A549 (cell line): Measurements from ENCODE around the gene NPLOC4. TPM values are rescaled to one million over a fixed set of nuclear protein-coding genes. Genes with fewer than 3 reads are reported as not detected.

Experiments
- BHLHE40 ChIP-seq: IDR thresholded peaks from 2 replicates; pipeline ENCODE4 v1.6.1; 2012; ENCODE audit warnings: low read depth, low read length, inconsistent platforms
- CBX8 ChIP-seq: fragments of 200-600 bp; sonication (generic); IDR thresholded peaks from 2 replicates; pipeline ENCODE4 v1.6.1; 2016
- CHD2 ChIP-seq: fragments of 150-350 bp; IDR thresholded peaks from 2 replicates; pipeline ENCODE4 v1.6.1; 2014; ENCODE audit warnings: low read length; ENCODE audit not compliant: partially characterized antibody
- CHD4 ChIP-seq: fragments of 200-600 bp; sonication (generic); IDR thresholded peaks from 2 replicates; pipeline ENCODE4 v1.6.1; 2016; ENCODE audit warnings: antibody characterized with exemption, mild to moderate bottlenecking, borderline replicate concordance
- EP300 ChIP-seq, 2 experiments: fragments of >200 bp; sonication (Bioruptor Twin); formaldehyde crosslinking; IDR thresholded peaks; 2 replicates in 1 of 2; 3 replicates in 1 of 2; pipeline ENCODE4 v1.6.1; 2016 to 2017
- ESRRA ChIP-seq: fragments of 150-350 bp; IDR thresholded peaks from 2 replicates; pipeline ENCODE4 v1.6.1; 2014; ENCODE audit warnings: mild to moderate bottlenecking, low read length, borderline replicate concordance
- FOXS1 ChIP-seq: fragments of 250-450 bp; sonication (Bioruptor Pico); IDR thresholded peaks from 2 replicates; pipeline ENCODE4 v1.5.0; 2020; ENCODE audit warnings: mild to moderate bottlenecking, moderate library complexity
- GATA3 ChIP-seq: IDR thresholded peaks from 2 replicates; pipeline ENCODE4 v1.6.1; 2012; ENCODE audit warnings: borderline replicate concordance
- HDAC2 ChIP-seq: fragments of 200-600 bp; sonication (generic); IDR thresholded peaks from 2 replicates; pipeline ENCODE4 v1.6.1; 2016
- HOXB13 ChIP-seq: fragments of 250-450 bp; sonication (Bioruptor Pico); IDR thresholded peaks from 2 replicates; pipeline ENCODE4 v1.5.0; 2020; ENCODE audit warnings: low read depth, mild to moderate bottlenecking, moderate library complexity
- HOXB5 ChIP-seq: fragments of 250-450 bp; sonication (Bioruptor Pico); IDR thresholded peaks from 2 replicates; pipeline ENCODE4 v1.5.0; 2020; ENCODE audit warnings: mild to moderate bottlenecking, moderate library complexity
- JUNB ChIP-seq: fragments of >200 bp; sonication (Bioruptor Twin); formaldehyde crosslinking; IDR thresholded peaks from 2 replicates; pipeline ENCODE4 v1.6.1; 2016
- KDM1A ChIP-seq: fragments of 200-600 bp; sonication (generic); IDR thresholded peaks from 2 replicates; pipeline ENCODE4 v1.6.1; 2016; ENCODE audit warnings: low read depth, mild to moderate bottlenecking
- MAFK ChIP-seq: fragments of 450-650 bp; IDR thresholded peaks from 2 replicates; pipeline ENCODE4 v1.6.1; 2014; ENCODE audit not compliant: partially characterized antibody
- MYC ChIP-seq: IDR thresholded peaks from 2 replicates; pipeline ENCODE4 v1.6.1; 2012; ENCODE audit warnings: mild to moderate bottlenecking, inconsistent platforms, low read length, improper control_type of control experiment, borderline replicate concordance
- NFE2L2 ChIP-seq: fragments of 150-350 bp; conservative IDR thresholded peaks from 2 replicates; pipeline ENCODE4 v1.6.1; 2014; ENCODE audit warnings: low read length
- POLR2A ChIP-seq: IDR thresholded peaks from 2 replicates; pipeline ENCODE4 v1.6.1; 2012; ENCODE audit warnings: mild to moderate bottlenecking, low read length
- RAD21 ChIP-seq, 2 experiments: fragments of >200 bp in 1 of 2; sonication (Bioruptor Twin) in 1 of 2; formaldehyde crosslinking in 1 of 2; IDR thresholded peaks in 1 of 2; conservative IDR thresholded peaks in 1 of 2; 2 replicates in 1 of 2; 3 replicates in 1 of 2; pipeline ENCODE4 v1.6.1; 2012 to 2018; ENCODE audit warnings: inconsistent platforms in 1 of 2
- RNF2 ChIP-seq: fragments of 200-600 bp; sonication (generic); IDR thresholded peaks from 2 replicates; pipeline ENCODE4 v1.6.1; 2016; ENCODE audit warnings: low read depth, mild to moderate bottlenecking, antibody characterized with exemption, moderate library complexity, borderline replicate concordance
- TP53 ChIP-seq: fragments of 250-450 bp; sonication (Bioruptor Pico); IDR thresholded peaks from 2 replicates; pipeline ENCODE4 v1.5.0; 2021; ENCODE audit warnings: mild to moderate bottlenecking, moderate library complexity
- ZC3H11A ChIP-seq: fragments of 450-650 bp; IDR thresholded peaks from 2 replicates; pipeline ENCODE4 v1.6.1; 2014; ENCODE audit warnings: antibody characterized with exemption, mild to moderate bottlenecking
- ZFP36 ChIP-seq: fragments of 450-650 bp; IDR thresholded peaks from 2 replicates; pipeline ENCODE4 v1.6.1; 2014; ENCODE audit warnings: borderline replicate concordance; ENCODE audit not compliant: partially characterized antibody
- ZNF302 ChIP-seq: fragments of 250-450 bp; sonication (Bioruptor Pico); IDR thresholded peaks from 2 replicates; pipeline ENCODE4 v1.9.0; 2021; ENCODE audit warnings: inconsistent platforms, mild to moderate bottlenecking, moderate library complexity
- ZSCAN20 ChIP-seq: fragments of 250-450 bp; sonication (Bioruptor Pico); IDR thresholded peaks from 2 replicates; pipeline ENCODE4 v1.8.0; 2022; ENCODE audit warnings: mild to moderate bottlenecking, moderate library complexity
- polyA plus RNA-seq, 4 experiments: library from polyadenylated mRNA; depleted of rRNA in 3 of 4; stranded (reverse); fragments of >200 nt; fragmentation: RNase III in 1 of 4; extraction: RNeasy Plus Mini Kit Qiagen cat#74134 plus additional on column Dnase treatment in 1 of 4; gene quantifications; 2 replicates in 3 of 4; 3 replicates in 1 of 4; pipeline ENCODE4 v1.2.3, GENCODE V29; 2011 to 2017
- TF ChIP-seq, protein P1 (sequence below): IDR thresholded peaks from 2 replicates; pipeline ENCODE4 v1.6.1; 2012
- TF ChIP-seq, protein P2 (sequence below): fragments of >200 bp; sonication (Bioruptor Twin); formaldehyde crosslinking; IDR thresholded peaks from 3 replicates; pipeline ENCODE4 v1.6.1; 2016
- TF ChIP-seq, protein P3 (sequence below): fragments of >200 bp; sonication (Bioruptor Twin); formaldehyde crosslinking; IDR thresholded peaks from 3 replicates; pipeline ENCODE4 v1.5.1; 2016
- TF ChIP-seq, protein P4 (sequence below): fragments of 250-450 bp; sonication (Bioruptor Pico); IDR thresholded peaks from 2 replicates; pipeline ENCODE4 v1.5.0; 2021; ENCODE audit warnings: mild to moderate bottlenecking, moderate library complexity, borderline replicate concordance
- TF ChIP-seq, protein P5 (sequence below): fragments of >200 bp; sonication (Bioruptor Twin); formaldehyde crosslinking; IDR thresholded peaks from 2 replicates; pipeline ENCODE4 v1.6.1; 2016
- TF ChIP-seq, protein P6 (sequence below): IDR thresholded peaks from 2 replicates; pipeline ENCODE4 v1.6.1; 2012
- TF ChIP-seq, protein P7 (sequence below): IDR thresholded peaks from 2 replicates; pipeline ENCODE4 v1.6.1; 2012; ENCODE audit warnings: low read depth, borderline replicate concordance
- TF ChIP-seq, protein P8 (sequence below): fragments of 250-450 bp; sonication (Bioruptor Pico); IDR thresholded peaks from 2 replicates; pipeline ENCODE4 v1.5.0; 2020; ENCODE audit warnings: low read depth, mild to moderate bottlenecking, moderate library complexity
- TF ChIP-seq, protein P9 (sequence below): fragments of 150-350 bp; IDR thresholded peaks from 2 replicates; pipeline ENCODE4 v1.6.1; 2014; ENCODE audit warnings: low read depth, mild to moderate bottlenecking, low read length

The NPLOC4 gene
- polyA plus RNA-seq, 2 of the 4 experiments (the other 2 are of a cell fraction), result 98.5 to 101 TPM

DNA sequence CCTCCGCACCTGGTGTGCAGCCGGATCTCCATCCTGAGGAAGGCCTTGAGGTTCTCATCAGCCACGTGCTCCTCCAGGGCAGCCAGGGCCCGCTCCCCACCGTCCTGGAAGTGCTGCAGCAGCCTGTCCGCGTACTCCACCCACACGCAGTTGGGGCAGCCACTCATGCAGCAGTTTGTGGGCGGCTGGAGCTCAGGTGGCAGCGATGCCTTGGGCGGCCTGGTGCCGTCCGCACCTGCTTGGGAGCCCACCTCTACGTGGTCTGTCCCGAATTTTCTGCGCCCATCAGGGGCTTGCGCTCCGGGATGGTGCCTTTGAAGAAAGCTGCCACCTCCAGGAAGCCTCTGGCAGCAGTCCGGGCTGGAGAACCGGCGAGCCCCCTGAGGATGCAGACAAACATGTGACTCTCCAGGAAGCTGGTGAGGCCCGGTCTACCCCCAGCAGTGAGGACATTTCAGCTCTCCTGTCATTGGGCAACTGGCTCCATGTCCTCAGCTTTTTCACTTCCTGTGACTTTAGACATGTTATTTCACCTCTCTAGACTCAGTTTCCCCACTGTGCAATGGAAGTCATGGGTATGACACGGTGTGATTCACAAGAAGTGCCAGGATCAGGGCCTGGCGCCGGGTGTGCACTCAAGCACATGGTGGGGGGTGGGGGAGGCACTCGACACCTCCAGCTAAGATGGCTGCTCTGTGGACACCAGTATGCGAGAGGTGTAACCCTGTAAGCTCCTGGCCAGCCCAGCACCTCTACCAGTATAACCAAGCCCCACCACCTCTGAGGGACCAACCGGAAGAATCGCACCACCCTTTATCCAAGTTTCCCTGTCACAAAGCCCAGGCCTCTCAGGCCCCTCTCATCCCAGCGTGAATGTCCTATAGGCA, 28.5 kb upstream of the NPLOC4 start (continued):
- TF ChIP-seq TP53 (peak; percentile 51), HOXB13 (CRISPR knock-in tag) (peak; percentile 98), RNF2 (no peak), BHLHE40 (no peak), CHD2 (peak; percentile 23), FOXS1 (peak; percentile 87), POLR2A (peak; percentile 53), MYC (peak; percentile 96; the same call in 1 of the 2 replicates), ZFP36 (no peak), ESRRA (no peak), HDAC2 (no peak), ZC3H11A (no peak; the same call in 1 of the 2 replicates), MAFK (no peak), RAD21 (conservative IDR thresholded peaks at IDR 0.05 in 1 of 2, IDR thresholded peaks at IDR 0.05 in 1 of 2) (no peak), HOXB5 (CRISPR knock-in tag) (peak; percentile 92; the same call in 1 of the 2 replicates), NFE2L2 (no peak), GATA3 (no peak), KDM1A (no peak), EP300 (IDR thresholded peaks at IDR 0.05) (no peak), CBX8 (no peak), ZNF302 (CRISPR knock-in tag) (peak; percentile 88; the same call in 1 of the 2 replicates), ZSCAN20 (CRISPR knock-in tag) (no peak), CHD4 (no peak), JUNB (no peak)
- TF ChIP-seq, protein P1, sequence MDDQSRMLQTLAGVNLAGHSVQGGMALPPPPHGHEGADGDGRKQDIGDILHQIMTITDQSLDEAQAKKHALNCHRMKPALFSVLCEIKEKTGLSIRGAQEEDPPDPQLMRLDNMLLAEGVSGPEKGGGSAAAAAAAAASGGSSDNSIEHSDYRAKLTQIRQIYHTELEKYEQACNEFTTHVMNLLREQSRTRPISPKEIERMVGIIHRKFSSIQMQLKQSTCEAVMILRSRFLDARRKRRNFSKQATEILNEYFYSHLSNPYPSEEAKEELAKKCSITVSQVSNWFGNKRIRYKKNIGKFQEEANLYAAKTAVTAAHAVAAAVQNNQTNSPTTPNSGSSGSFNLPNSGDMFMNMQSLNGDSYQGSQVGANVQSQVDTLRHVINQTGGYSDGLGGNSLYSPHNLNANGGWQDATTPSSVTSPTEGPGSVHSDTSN, result no peak
- TF ChIP-seq, protein P2, sequence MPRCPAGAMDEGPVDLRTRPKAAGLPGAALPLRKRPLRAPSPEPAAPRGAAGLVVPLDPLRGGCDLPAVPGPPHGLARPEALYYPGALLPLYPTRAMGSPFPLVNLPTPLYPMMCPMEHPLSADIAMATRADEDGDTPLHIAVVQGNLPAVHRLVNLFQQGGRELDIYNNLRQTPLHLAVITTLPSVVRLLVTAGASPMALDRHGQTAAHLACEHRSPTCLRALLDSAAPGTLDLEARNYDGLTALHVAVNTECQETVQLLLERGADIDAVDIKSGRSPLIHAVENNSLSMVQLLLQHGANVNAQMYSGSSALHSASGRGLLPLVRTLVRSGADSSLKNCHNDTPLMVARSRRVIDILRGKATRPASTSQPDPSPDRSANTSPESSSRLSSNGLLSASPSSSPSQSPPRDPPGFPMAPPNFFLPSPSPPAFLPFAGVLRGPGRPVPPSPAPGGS, result no peak
- TF ChIP-seq, protein P3, sequence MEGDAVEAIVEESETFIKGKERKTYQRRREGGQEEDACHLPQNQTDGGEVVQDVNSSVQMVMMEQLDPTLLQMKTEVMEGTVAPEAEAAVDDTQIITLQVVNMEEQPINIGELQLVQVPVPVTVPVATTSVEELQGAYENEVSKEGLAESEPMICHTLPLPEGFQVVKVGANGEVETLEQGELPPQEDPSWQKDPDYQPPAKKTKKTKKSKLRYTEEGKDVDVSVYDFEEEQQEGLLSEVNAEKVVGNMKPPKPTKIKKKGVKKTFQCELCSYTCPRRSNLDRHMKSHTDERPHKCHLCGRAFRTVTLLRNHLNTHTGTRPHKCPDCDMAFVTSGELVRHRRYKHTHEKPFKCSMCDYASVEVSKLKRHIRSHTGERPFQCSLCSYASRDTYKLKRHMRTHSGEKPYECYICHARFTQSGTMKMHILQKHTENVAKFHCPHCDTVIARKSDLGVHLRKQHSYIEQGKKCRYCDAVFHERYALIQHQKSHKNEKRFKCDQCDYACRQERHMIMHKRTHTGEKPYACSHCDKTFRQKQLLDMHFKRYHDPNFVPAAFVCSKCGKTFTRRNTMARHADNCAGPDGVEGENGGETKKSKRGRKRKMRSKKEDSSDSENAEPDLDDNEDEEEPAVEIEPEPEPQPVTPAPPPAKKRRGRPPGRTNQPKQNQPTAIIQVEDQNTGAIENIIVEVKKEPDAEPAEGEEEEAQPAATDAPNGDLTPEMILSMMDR, result no peak
- TF ChIP-seq, protein P4, sequence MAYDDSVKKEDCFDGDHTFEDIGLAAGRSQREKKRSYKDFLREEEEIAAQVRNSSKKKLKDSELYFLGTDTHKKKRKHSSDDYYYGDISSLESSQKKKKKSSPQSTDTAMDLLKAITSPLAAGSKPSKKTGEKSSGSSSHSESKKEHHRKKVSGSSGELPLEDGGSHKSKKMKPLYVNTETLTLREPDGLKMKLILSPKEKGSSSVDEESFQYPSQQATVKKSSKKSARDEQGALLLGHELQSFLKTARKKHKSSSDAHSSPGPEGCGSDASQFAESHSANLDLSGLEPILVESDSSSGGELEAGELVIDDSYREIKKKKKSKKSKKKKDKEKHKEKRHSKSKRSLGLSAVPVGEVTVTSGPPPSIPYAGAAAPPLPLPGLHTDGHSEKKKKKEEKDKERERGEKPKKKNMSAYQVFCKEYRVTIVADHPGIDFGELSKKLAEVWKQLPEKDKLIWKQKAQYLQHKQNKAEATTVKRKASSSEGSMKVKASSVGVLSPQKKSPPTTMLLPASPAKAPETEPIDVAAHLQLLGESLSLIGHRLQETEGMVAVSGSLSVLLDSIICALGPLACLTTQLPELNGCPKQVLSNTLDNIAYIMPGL (CRISPR knock-in tag), result no peak
- TF ChIP-seq, protein P5, sequence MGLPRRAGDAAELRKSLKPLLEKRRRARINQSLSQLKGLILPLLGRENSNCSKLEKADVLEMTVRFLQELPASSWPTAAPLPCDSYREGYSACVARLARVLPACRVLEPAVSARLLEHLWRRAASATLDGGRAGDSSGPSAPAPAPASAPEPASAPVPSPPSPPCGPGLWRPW, result no peak
- TF ChIP-seq, protein P6, sequence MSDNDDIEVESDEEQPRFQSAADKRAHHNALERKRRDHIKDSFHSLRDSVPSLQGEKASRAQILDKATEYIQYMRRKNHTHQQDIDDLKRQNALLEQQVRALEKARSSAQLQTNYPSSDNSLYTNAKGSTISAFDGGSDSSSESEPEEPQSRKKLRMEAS, result peak; percentile 100
- TF ChIP-seq, protein P7, sequence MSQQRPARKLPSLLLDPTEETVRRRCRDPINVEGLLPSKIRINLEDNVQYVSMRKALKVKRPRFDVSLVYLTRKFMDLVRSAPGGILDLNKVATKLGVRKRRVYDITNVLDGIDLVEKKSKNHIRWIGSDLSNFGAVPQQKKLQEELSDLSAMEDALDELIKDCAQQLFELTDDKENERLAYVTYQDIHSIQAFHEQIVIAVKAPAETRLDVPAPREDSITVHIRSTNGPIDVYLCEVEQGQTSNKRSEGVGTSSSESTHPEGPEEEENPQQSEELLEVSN, result peak; percentile 97
- TF ChIP-seq, protein P8, sequence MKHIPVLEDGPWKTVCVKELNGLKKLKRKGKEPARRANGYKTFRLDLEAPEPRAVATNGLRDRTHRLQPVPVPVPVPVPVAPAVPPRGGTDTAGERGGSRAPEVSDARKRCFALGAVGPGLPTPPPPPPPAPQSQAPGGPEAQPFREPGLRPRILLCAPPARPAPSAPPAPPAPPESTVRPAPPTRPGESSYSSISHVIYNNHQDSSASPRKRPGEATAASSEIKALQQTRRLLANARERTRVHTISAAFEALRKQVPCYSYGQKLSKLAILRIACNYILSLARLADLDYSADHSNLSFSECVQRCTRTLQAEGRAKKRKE (CRISPR knock-in tag), result peak; percentile 98
- TF ChIP-seq, protein P9, sequence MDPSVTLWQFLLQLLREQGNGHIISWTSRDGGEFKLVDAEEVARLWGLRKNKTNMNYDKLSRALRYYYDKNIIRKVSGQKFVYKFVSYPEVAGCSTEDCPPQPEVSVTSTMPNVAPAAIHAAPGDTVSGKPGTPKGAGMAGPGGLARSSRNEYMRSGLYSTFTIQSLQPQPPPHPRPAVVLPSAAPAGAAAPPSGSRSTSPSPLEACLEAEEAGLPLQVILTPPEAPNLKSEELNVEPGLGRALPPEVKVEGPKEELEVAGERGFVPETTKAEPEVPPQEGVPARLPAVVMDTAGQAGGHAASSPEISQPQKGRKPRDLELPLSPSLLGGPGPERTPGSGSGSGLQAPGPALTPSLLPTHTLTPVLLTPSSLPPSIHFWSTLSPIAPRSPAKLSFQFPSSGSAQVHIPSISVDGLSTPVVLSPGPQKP, result no peak
